NCI-H1105 treated with DMSO at 0.1 percent for 48 hours (cell line): Measurements from ENCODE around the gene COL23A1.
"Not testable (repeated sequence)": the region's sequence is repeated elsewhere in the genome, so short reads cannot be mapped to it uniquely, and the experiment has no call there.

Experiments
- DNase-seq: peaks from one replicate; lab custom pipeline; 2025; lab: John Stamatoyannopoulos, UW

Gene COL23A1

DNA sequence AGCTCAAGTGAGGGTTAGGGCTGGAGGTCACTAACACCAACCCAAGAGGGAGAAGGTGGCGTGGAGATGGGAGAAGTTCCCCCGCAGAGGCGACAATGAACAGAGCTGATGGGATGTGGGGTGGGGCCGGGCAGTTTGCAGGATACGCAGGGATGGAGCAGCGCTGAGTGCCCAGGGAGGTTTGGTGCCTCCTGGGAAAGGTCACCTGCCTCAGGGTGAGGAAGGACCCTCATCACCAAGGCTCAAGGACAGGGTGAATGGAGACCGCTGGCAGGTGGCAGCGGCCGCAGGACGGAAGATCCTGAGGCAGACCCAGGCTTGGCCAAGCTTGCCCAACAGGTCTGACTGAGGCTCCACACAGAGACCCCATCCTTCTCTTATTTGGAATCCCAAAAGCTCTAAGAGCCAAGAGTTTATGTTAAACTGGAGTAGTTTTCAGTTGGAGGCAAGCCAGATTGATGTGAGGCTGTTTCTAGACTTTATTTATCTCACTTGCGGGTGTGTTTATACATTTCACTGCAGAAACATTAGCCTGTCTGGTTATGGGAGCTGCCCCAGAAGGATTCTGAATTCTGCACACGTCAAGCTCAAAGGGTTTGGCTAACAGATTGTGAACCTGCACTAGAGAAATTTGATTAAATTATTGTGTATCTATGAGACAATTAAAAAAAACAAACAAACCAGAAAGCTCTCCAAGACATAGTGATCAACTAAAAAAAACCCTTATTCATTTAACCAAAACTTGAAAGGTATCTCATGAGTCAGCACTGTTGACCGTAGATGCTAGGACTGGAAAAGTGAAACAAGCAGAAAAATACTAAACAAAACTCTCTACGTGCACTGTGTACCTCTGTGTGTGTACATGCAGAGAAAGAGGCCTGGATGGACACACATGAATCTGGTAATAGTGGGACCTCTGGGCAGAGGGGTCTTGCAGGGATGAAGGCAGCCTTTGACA is 211.4 kb downstream of the COL23A1 start:
- DNase-seq: no peak

DNA sequence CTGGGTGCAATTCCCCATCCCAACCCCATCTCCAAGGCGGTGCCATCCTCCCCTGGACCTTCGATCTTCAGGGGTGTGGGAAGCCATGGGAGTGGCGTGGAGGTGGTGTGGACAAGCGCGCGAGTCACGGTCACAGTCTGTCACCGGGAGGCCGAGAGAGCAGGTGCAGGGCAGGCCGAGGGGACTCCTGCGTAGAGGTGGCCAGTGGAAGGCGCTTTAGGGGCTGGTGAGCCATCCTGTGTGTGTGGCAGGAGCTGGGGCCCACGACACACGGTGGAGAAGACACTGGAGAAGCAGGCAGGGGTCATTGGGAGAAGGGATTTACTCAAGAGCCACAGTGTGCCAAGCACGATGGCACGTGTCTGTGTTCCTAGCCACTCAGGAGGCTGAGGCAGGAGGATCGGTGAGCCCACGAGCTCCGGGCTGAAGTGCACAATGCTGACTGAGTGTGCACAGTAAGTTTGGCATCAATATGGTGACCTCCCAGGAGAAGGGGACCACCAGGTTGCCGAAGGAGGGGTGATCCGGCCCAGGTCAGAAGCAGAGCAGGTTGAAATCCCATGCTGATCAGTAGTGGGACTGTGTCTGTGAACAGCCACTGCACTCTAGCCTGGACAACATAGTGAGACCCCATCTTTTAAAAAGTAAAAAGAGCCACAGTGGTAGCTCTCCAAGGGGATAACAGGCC is 212.5 kb downstream of the COL23A1 start:
- no peak for DNase-seq

DNA sequence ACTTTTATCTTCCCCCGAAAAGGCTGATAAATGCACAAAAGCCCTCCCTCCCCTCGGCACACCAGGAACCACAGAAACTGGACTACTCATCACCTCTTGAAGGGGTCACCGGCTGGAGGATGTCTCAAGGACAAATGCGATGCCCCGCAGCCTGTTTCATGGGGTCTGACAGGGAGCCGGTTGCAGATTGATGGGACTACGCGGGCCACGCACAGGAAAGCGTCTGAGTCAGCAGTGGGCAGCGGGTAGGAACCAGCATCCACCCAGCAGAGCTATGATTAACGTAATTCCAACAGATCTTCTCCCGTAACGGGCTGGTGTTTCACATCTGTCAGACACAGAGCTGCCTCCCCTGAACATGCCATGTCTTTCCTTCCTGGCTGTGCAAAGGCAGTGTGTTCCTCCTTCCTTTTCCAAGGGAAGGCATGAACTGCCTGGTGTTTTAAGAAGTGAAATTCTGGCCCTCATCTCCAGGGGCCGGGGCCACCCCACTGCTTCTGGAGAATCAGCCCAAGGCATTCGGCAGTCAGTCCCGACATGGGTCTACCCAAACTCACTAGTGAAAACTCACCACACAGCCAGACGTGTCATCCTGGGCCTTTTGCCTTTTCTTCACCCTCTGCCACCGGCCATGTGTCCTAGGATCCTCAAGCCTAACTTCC is 213.1 kb downstream of the COL23A1 start:
- no peak for DNase-seq

DNA sequence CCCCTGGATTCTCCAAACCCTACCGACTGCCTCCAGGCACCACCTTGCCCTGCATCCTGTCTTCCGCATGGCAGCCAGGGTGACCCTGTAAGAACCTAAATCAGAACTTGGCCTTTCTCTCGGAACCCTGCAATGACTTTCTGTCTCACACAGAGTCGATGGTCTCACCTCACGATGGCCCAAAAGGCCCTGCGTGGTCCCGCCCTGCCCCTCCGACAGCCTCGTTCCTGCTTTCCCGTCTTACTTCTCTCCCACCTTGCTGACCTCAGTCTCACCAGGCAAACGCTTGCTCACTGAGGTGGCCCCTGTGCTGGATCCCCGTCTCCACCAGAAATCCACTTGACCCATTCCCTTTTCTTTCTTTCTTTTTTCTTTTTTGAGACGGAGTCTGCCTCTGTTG is 214.8 kb downstream of the COL23A1 start:
- DNase-seq: no peak

DNA sequence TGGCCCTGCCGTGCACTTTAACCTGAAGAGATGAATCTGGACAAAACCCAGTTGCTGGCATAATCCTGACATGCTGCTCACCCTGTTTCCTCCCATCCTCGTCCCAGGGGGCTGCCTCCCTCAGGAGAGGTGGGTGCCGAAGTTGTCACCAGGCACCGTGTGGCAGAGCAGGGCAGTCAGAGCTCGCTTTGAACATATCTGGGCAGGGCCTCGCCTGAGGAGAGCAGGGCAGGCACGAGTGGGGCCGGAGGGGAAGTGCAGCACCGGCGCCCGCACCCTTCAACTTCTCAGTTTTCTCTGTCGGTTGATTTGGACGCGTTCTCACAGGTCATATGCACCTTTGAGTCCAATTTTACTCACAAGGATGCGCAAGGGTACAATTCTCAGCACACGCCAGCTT is 216.5 kb downstream of the COL23A1 start:
- DNase-seq: no peak

DNA sequence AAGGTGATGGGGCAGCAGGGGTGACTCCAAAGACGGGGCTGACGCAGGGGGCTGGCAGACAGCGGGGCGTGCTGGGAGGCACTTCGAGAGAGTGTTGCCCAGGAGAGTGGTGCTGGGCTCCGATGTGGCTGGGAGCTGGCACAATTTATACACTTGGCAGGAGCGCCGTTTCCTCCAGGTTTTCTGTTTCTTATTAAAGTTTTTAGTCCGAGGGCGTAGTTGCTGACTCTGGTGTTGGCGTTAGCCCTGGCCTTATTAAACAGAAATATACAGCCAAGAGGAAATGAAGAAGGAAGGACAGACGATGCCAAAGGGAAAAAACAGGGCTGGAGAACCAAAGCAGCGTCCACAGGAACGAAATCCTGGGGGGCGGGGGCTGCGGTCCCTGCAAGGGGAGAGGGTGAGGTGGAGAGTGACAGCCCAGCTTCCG is 218.0 kb downstream of the COL23A1 start:
- no peak for DNase-seq

DNA sequence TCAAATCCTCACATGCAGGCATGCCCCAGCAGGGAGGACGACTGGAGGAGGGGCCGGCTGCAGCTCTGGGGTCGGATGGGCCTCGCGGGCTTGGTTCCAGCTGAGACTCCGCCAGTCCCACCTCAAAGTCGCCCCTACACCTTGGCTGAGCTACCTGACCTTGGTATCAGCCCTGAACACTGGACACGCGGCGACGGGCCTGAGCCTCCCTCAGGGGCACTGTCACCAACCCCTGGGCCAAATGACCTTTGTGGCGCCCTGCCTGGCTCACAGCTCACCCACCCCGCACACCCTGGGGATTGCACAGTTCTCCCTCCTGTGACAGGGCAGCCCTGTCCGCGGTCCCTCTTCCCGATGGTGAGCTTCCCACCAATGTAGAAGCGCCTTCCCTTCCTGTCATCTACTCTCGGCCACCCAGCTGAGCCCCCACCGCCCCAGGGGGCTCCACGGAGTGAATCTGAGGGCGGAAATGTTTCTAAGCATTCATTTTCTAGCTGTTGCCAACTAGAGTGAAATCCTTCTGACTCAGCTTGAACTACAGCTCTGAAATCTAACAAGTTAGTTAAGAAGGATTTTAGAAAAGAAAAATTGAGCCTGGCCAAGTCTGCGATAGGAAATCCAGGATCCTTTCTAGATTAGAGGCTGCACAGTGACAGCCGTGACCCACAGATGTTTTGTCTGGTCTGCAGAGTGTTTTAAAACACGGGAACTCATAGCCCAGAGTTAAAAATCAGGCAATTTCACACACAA is 218.7 kb downstream of the COL23A1 start:
- no peak for DNase-seq

DNA sequence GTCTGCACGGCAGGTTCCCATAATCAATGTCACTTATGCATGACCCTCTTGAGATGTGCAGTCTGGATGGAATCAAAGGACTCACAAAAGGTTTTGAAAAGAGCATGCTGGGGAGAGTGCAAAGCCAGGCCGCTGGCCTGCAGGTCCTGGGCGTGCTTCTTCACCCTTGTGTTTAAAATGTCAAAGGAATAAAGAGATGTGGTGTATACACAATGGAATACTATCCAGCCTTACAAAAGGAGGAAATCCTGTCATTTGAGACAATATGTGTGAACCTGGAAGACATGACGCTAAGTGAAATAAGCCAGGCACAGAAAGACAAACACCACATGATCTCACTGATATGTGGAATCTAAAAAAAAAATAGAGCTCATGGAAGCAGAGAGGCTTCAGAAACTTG is 220.1 kb downstream of the COL23A1 start:
- no peak for DNase-seq

DNA sequence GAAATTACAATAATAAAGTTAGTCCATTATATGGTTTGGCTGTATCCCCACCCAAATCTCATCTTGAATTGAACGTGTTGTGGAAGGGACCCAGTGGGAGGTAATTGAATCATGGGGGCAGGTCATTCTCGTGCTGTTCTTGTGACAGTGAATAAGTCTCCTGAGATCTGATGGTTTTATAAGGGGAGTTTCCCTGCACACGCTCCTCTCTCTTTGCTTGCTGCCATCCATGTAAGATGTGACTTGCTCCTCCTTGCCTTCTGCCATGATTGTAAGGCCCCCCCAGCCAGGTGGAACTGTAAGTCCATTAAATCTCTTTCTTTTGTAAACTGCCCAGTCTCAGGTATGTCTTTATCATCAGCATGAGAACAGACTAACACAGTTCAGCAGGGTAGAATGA is 220.7 kb downstream of the COL23A1 start:
- not testable (repeated sequence) for DNase-seq

DNA sequence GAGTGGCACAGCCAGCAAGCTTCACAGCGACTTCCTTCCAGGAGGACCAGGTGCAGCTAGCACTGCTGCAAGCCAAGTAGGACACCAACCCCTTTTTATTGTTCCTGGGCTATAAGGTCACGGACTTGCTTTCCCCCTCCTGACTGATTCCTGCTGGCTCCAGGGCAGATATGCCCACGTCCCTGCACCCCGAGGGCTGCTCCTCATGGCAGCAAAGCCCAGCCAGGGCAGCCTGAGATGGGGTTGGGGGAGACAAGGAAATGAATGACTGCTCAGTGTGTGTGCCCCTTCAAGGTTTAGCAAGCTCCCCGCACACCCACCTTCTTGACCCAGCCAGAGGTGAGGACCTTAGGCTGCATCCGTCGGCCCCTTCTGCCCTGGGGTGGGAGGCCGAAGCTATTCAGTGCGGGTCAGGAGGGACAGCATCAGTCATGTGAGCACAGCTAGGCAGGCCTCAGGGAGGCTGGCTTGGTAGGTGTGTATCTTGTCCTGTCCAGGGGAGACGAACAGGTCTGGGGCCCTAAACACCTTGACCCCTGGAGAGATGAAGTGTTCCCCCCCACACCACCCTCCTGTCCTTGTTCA is 221.4 kb downstream of the COL23A1 start:
- DNase-seq: no peak

DNA sequence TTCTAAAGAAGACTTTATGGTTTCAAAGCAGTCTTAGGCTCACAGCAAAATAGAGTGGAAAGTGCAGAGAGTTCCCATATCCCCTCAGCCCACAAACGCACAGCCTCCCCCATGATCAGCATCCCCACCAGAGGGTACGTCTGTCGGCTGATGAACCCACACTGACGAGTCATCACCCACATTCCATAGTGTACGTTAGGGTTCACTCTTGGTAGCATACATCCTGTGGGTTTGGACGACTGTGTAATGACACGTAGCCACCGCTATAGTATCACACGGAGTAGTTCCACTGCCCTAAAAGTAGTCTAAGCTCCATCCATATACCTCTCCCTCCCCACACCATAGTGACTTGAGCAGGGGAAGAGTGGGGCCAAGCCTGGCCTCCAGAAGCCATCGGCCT is 221.9 kb downstream of the COL23A1 start:
- DNase-seq: no peak

DNA sequence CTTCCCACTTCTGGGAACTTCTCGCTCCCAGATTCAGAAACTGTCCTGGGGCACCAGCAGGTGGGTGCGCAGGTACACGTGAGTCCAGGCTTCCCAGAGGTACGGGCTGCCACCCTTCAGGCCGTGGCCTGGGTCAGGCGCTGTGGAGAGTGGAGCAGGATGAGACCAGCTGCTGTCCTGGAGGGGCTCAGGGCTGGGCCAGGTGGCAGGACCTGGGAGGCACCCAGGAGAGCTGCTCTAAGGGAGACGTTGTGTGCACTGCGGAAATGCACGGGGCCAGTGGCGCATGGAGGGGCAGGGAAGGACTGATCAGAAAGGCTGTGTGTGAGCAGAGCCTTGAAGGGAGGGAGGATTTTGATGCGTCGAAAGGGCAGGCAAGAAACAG is 222.5 kb downstream of the COL23A1 start:
- DNase-seq: no peak

DNA sequence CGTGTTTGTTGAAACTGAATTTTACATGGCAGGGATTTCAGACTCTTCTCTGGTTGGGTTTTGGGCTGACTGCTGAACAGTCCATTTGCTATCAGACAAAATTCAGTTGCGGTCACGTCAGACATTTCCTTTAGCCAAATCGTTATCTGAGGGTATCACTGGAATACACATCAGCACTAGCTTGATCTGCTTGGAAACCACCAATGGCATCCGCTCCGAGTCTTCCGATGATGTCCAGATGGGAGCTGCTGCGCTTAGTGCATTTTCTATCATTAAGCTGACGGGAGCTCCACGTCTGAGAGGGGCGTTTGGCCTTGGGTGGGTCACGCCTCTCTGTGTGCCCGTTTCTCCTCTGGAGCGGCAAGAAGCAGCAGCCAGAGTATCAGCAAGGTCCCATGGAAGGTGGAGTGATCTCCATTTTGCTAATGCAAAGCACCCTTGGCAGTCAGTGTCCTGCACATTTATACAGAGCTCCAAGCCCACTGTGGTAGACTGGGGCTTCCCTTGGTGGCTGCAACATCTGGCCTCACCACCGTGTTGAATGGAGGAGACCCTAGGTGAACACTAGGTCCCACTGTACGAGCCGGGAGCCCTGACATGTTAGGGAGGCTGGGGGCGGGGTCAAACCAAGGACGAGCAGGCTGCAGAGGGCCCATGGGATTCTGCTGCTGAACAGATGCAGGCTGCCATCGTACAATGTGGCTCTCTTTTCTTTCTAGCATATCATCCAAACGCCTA is 223.0 kb downstream of the COL23A1 start:
- no peak for DNase-seq

DNA sequence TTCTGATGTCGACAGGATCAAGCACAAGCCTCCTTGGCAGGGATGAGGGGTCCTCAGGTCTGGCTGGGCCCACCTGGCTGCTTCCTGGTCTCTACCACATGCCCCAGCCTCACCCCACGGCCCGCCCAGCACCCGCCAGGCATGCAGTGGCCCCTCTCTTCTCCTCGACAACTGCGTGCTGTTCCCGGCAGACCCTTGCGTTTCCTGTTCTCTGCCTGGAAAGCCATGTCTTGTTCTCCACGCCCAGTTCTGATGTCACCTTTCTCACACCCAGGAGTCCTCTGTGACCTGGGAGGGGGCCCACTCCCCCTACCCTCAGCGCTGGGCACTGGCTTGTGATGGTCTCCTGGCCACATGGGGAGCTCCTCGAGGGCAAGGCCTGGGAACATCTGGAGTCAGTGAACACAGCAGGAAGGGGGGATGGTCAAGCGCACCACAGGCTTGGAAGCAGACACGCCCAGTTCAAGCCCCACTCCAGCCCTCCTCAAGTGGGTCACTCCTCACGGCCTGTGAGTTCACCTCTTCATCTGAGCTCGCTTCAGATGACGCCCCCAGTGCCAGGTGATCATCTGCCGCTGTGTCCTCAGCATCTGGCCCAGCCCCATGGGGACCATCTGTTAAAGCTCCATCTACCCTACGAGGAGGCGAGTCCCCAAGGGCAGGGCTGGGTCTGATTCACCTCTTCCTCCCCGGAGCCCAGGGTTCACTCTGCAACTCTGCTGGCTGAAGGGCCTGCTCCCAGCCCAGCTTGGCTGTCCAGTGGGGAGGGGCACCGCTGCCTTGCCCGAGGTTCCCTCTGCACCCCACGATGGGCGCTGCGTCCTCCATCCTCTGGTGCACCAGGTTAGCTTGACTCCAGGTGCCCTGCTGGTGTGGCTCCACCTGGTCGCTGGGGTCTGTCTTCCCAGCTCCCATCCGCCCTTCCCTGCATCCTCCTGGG is 224.4 kb downstream of the COL23A1 start:
- no peak for DNase-seq

DNA sequence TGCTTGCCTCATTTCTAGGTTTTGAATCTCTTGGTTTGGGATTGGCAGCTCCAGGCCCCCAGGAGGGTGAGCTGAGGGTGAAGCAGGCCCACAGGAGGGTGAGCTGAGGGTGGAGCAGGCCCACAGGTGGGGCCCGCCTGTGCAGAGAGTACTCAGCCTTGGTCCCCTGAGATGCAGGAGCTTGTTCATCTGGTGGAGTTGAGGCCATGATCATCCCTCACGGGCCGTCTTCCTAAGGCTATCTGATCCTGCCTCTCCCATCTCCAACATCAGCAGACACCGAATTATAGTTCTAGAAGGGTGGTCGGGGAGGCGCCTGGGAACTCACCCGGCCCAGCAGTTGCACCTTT is 225.9 kb downstream of the COL23A1 start:
- no peak for DNase-seq

DNA sequence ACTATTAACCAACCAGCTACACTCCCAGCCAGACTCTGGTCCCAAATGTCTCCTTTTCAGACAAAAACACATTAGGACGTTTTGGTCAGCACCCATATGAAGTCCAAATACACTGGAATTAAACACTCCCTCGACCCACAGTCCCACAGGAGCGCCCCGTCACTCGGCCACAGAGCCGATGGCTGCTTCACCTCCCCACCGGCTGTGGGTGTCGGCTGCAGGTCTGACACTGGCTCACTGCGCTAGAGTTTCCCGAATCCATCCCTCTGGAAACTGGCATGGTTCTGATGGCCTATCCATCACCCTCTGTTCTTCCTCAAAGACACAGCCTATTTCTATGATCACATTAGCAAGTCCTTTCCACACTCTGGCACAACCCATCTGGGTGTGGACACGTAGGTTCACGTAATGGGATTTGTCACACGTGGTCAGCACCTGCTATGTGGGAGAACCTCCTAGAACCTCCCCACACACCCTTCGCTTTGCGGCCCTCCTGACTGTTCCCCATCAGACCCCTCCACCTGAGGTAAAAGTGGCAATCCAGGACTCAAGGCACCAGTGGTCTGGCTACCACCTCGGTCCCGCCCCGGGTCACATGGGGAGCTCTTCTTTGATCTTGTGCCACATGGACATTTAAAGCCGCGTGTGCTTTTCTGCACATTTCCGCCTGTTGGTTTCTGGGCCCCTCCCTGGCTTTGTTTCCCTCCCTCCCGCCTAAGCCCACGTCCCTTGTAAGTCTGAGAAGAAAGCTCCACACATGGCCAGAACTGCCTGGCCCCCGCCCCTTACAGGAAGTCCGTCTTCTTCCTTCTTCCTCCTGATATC is 226.5 kb downstream of the COL23A1 start:
- no peak for DNase-seq

DNA sequence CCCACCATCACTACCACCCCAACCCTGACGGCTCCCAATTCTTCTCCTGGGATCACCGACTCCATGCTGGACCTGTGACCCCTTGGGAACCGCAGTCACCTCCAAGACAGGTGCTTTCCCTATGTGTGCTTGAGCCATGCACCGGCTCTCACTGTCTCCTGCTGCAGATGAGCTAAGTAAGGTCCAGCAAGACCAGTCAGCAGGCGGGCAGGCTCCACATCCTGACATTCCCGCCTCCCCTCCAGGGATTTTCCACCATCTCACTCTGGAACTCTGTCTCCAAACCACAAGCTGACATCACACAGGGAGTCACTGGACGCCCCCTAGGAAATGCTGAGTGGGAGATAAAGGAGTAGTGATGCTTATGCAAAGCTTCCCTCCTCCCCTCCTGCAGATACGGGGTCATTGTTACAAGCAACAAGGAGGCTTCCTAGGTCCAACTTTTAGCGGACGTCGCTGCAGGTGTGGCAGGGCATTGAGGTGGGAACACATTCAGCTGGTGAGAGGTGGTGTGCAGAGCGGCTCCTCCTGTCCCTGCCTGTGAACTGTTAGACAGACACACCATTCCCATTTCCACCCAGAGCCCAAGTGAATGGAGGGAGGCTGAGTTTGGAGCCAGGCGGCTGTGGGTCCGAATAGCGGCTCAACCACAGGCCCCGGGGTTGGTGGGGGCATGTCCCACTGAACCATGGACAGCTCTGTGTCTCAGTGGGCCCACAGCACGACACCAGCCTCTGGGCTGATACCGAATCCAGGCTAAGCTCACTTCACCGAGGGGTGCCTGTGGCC is 228.3 kb downstream of the COL23A1 start:
- no peak for DNase-seq

DNA sequence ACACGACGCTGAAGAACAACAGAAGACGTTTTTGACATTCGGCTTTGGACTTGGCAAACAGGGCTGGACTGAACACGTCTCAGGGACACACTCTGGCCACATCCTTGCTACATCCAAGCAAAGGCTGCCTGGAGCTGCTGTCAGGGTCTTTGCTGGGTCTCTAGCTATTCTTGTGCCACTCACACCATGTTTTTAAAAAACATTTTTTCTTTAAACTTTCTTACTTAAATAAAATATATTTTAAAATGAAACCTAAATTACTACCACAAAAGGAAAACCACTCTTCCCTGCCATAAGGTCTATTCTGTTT is 229.3 kb downstream of the COL23A1 start:
- no peak for DNase-seq
